Panc1 (cell line): ENCODE measurements around the gene GBP7.

Experiments used
- POLR2AphosphoS5 ChIP-seq: IDR thresholded peaks from 2 replicates; pipeline ENCODE4 v1.6.1; 2012; ENCODE audit warnings: mild to moderate bottlenecking, low read depth, low read length, moderate library complexity
- TF ChIP-seq, protein P1 (sequence below): fragments of 450-650 bp; IDR thresholded peaks from 2 replicates; pipeline ENCODE4 v1.5.1; 2017; ENCODE audit warnings: mild to moderate bottlenecking

DNA sequence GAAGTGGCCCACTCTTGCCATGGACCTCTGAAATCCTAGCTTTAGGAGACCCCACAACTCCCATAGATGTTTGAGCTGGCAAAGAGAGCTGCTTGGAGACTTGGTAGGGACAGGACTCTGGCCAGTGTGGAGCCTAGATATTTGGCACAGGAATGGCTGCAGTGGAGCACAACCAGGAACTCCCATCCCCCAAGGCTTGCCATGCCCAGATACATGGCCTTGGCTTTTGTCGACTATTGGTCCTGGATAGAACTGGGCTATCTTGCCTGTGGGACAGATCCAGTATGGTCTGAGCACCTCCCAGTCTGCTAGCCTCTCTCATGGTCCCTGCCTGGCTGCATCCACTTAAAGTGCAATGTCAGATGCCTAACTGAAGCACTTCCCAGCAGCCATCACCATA lies 42.1 kb downstream of the GBP7 start:
- TF ChIP-seq, protein P1, sequence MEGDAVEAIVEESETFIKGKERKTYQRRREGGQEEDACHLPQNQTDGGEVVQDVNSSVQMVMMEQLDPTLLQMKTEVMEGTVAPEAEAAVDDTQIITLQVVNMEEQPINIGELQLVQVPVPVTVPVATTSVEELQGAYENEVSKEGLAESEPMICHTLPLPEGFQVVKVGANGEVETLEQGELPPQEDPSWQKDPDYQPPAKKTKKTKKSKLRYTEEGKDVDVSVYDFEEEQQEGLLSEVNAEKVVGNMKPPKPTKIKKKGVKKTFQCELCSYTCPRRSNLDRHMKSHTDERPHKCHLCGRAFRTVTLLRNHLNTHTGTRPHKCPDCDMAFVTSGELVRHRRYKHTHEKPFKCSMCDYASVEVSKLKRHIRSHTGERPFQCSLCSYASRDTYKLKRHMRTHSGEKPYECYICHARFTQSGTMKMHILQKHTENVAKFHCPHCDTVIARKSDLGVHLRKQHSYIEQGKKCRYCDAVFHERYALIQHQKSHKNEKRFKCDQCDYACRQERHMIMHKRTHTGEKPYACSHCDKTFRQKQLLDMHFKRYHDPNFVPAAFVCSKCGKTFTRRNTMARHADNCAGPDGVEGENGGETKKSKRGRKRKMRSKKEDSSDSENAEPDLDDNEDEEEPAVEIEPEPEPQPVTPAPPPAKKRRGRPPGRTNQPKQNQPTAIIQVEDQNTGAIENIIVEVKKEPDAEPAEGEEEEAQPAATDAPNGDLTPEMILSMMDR: no peak
- TF ChIP-seq POLR2AphosphoS5: no peak
